SW480 (cell line): ENCODE data around the gene HYAL2.

Experiments
- DNase-seq: peaks from one replicate; pipeline ENCODE4 v3.0.0-alpha.2; 2016; ENCODE audit warnings: low spot score

HYAL2 gene, protein sequence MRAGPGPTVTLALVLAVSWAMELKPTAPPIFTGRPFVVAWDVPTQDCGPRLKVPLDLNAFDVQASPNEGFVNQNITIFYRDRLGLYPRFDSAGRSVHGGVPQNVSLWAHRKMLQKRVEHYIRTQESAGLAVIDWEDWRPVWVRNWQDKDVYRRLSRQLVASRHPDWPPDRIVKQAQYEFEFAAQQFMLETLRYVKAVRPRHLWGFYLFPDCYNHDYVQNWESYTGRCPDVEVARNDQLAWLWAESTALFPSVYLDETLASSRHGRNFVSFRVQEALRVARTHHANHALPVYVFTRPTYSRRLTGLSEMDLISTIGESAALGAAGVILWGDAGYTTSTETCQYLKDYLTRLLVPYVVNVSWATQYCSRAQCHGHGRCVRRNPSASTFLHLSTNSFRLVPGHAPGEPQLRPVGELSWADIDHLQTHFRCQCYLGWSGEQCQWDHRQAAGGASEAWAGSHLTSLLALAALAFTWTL

DNA sequence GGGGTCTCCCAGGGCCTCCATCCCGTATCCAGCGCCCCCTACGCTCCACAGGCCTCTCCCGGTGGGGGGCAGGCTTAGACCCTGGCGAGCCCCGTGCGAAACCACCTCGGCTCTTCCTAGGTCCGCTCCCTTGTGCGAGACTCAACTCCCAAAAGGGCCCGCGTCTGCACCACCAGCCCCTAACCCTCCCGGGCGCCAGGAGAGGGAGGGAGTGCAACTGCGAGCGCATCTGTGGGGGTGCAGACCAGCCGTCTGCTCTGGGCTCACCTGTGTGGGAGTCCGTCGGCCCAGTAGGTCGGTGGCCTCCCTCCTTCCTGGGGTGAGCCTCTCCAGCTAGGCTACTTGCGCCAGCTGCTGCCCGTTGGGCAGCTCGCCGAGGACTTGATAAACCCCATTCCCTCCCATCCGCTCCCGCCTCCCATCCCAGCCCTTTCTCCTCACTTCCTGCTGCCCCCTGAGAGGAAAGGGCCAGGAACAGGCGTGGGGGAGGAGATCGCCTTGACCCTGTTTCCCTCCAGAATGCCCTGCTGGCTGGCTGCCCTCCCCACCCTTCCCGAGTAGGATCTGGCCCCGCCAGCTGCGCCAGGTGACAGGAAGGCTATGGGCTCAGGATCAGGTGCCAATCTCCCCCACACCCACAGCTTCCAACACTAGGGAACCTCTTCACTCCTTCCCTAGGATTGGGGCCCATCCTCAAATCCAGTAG is at the start of gene HYAL2:
TSS of gene HYAL2 (minus strand) at position 360 of the 706 bp plus-strand sequence. CDS start 2,256 bp downstream, outside the sequence.
- no peak for DNase-seq

DNA sequence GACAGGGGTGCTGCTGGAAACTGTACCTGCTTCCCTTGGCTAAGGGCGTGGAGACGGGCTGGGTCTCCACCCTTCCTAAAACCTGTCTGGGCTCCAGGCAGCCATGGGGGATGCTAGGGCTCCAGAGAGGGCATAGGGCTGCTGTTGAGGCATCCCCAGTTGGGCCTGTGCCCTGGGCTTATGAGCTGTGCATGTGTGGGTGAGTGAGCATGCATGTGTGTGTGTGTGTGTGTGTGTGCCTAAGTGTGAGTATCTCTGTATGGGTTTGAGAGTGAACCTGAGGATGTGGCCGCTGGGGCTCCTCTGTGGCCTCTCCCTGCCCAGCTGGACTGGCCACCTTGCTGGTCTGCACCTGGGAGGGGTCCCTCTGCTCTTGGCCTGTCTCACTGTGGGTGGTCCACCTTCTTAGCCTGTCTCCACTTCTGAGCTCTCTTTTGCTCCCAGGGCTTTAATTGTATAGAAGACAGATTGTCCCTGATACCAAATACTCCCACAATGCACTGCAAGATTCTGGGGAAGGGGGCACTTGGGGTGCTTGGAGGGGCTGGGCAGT is 48.7 kb upstream of the HYAL2 start:
- DNase-seq: no peak

DNA sequence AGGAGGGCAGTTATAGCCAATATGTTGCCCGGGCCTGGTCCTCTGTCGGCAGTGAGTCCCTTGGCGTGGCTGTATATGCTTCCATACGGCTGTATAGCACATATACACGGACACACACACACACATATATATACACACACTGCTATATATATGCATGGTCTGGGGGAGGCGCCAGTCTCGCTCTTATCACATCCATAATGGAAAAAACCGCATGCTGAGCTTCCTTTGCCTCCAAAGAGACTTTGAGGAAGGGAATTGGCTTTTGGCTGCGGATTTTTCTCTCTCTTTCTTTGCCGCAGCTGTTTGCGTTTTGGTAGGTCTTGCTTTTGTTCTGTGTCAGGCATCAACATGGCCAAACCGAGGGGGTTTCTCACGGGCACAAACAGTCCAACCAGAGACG is 48.0 kb upstream of the HYAL2 start:
- peak; percentile 42 for DNase-seq

DNA sequence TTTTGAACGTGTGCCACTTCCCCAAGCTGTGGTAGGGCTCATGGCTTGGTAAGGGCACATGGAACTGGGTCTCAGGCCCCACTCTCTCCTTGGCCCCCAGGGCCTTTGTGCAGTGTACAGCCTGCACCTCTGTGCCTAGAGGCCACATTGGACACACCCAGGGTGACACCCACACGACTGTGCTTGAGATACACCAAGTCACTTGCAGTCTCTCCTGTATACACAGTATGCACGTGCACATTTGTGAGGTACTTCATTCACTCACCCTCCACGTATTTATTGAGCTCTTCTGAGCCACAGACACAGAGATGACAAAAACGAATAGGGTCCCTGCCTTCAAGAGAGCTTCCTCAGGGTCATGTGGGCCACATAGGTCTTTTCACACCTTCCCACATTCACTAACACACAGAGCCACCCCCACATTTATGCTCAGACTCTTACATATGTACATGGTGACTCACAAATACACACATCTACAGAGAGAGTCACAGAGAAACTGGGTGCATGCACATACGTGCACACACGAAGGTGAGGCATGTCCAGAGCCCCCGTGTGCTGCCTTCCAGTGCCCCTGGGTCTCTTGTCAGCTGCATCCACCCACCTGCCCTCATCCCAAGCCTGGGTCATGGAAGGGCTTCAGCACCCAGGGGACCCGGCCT is 46.6 kb upstream of the HYAL2 start:
- DNase-seq: no peak

DNA sequence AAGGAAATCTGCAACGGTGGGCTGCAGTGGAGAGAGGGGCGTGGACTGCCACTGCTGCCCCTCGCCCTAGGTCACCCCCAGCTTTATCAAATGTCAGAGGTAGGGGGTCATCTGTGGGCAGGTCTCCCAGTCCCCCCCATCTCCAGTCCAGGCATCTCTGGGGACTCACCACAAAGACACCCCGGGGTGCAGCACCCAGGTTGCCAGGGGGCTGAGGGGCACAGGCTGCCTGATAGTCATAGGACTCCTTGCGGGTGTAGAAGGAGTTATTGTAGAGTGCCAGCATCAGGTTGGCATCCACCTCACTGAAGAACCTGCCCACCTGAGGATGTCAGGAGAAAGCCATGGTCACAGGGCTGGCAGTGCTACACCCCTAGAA is 43.3 kb upstream of the HYAL2 start:
- DNase-seq: no peak

DNA sequence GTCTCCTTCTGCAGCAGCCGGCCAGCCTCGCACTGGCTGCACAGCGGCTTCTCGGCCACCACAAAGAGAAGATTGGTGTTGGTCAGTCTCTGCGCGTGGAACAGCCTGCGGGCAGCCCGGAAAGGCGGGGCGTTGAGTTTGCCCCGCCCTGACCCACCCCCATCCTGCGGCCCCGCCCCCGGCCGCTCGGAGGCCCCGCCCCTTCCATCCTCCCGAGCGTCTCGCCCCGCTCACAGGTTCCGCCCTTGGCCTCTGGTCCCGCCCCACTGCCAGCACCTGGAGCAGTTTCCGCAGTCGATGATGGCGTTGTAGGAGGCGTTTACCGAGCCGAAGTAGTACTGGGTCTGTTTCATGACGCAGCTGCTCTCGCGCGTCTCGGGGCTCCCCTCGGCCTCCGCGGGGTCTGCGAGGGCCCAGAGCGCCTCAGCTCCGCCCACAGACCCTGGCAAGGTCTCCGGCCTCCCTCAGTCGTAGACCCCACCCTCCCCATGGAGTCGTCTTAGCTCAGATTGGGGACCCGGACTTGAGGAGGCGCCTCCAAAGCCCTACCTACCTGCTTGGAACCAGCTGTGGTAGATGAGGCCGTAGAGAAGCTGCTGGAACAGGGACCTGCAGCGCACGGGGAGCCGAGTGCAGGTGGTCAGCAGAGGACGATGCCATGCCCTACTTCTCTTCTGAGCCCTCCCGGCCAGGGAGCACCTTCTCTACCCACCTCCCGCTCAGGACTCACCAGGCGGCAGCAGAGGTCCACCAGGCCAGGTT is 42.7 kb upstream of the HYAL2 start:
- DNase-seq: peak; percentile 88

DNA sequence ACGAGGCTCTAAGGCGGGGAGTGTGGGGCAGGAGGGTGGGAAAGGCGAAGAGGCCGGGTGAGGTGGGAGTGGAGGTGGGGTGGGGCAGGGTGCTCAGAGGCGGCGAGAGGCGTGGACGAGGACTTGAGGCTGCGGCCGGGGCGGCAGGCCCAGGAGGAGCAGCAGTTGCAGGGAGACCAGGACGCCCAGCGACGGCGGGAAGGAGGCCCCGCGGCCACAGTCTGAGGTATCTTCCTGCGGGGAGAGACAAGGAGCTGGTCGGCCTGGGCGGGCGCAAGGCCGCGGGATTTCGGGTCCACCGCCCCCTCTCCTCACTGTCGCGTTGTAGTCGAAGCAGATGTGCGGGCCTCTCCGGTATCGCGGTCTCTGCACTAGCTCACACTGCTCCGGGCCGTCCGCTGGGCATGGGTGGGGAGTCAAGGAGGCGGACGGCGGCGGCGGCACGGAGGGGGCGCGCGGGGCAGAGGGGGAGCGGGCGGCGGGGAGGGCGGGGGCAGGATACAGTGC is 42.1 kb upstream of the HYAL2 start:
- no peak for DNase-seq

DNA sequence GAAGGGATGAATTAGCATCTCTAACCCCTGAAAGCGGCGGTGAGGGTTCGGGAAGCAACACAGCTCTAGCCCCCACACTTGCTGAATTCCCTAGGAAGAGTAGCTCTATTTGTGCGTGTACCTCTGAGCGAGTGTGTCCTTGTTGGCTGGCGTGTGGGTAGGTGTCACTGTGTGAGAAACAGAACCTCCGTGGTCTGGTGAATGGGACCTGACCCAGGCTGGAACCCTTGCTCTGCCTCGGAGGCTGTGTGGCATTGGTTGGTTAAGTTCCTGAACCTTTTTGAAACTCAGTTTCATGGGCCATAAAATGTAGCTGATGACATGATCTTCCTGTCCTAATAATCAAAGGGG is 37.2 kb upstream of the HYAL2 start:
- no peak for DNase-seq

DNA sequence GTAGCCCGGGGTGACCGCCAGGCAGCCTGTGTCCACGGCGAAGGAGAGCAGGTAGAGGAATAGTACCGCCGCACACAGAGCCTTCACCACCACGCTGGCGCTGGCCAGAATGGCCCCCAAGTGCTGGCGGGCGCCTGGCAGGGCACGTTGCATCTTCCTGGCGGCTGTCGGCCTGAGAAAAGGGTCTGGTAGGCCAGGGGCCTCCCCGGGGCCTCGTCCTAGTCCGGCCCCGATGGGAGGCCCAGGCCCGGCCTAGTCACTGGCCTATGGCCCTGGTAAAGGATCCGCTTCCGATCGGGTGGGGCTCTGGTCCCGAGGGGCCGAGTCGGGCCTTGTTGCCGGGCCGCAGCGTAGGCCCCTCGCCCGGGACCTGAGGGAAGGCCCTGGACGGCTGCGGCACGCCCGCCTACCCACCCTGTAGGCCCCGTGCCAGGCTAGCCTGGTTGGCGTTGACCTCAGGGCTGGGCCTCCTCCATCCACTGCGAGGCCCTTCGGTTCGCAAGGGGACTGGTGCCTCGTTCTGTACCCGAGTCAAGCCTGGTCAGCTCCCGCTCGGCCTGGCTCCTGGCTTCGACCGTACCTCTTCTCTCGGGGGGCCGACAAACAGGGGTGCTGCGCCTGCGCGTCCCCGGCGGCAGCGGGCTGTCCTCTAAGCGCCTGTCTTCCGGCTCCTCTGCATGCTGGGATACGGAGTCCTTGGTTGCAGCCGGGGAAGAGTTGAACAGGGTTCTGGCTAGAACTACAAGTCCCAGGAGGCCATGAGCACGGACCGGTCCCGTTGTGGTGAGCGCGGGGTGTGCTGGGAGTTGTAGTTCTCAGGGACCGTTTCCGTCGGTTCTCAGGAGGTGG is 36.6 kb upstream of the HYAL2 start, which contains the start of gene TMEM115:
TSS of gene TMEM115 (minus strand) at position 611 of the 849 bp plus-strand sequence. CDS start at position 153, 458 bp downstream.
- DNase-seq: peak; percentile 99

DNA sequence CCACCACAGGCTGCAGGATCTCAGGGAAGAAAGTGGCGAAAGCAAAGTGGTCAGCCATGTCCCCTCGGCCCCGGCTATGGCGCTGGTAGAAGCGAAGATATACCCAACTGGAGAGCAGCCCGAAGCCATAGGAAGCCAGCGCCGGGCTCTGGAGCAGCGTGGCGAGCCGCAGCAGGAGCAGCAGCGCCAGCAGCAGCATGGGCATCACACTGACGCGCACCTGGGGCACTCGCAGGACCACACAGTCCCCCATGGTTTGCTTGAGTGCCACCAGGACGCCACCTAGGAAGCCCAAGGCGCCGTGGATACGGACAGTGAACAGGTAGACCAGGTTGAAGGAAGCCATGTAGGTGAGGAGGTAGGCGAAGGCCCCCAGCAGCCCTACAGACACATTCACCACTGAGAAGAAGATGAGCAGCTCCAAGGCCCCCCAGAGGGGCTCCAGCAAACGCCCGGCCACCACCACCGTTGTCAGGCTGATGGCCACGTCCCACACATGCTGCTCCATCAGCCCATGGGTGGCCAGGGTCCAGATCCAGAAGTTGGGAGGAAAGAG is 35.9 kb upstream of the HYAL2 start:
- DNase-seq: no peak

DNA sequence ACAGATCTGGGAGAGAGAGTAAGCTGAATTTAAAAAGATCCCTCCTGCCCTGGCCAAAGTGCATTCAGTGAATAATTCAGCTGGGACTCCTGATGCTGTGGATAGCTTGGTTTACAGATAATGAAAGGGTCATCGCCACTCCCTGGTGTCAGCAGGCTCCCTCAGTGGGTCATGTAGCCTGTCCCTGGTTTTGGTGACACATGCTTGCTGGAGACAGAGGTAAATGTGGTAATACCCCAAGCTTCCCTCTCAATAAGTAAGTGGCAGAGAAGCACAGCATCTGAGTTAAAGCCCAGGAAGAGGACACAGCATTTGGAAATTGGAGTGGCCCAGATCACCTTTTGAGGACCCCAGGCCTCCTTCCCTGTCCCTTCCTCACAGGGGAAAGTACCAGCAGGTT is 34.9 kb upstream of the HYAL2 start:
- DNase-seq: no peak

DNA sequence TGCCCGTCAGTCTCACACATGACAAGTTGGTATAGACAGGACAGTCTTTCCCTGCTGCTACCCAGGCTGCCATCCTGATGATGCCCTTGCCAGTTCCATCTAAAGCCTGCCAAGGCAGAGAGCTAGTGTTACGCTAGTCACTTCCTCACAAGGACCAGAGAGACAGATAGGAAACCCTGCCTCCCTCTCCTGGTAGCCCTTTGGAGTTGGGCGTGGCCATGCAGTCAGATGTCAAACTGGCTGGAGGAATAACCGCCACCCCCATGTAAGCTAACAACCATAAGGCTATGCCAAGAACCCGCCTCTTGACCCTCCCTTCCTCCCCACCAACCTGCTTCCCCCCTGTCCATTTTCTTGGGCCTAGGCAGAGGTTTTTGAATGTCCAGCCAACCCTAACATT is 34.0 kb upstream of the HYAL2 start:
- DNase-seq: no peak

DNA sequence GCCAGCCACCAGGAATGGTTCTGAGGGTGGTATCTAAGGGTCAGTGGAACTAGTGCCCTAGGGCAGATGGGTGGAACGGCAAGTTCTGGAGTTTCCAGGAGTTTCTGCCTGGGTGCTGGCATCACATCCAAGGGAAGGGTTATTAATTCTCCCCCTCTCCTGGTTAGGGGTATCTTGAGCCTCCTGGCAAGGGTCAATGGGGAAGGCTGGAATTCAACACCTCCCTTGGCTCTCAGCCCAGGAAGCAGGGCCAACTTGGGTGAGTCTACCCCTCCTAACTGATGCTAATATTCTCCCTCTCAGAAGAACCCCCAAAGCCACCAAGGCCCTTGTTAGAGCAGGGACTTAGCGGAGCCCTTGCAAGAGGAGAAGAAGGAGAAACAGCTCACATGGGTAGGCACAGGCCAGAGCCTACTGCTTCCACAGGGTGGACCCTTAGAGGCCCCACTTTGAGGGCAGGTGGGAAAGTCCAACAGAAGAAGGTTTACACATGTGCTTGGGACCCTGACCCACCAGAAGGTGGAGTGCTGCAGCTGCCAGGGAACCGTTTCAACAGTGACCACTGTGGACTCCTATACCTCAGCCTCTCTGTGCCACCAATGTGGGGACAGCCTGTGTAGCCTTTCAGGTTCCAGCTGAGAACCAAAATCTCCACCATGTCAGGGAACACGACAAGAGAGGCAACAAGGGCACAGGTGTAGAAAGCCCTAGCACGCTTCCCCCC is 33.4 kb upstream of the HYAL2 start:
- DNase-seq: no peak

DNA sequence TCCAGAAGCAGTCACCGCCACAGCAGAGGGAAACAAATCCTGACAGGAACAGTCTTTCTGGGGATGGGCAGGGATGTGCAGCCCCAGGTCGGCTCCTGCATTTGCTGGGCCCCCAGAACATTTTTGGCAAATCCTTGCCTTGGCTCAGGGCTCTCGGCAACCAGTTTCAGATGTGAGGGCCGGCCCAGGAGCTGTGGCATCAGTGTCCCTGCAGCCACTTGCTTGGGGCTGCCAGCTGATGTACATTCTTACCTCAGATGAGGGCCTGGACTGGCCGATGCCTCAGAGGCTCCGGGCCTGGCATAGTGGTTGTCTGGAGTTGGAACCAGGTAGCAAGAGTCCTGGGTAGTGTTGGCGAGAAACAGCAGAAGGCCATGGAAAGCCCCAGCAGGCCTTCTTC is 32.3 kb upstream of the HYAL2 start:
- no peak for DNase-seq

DNA sequence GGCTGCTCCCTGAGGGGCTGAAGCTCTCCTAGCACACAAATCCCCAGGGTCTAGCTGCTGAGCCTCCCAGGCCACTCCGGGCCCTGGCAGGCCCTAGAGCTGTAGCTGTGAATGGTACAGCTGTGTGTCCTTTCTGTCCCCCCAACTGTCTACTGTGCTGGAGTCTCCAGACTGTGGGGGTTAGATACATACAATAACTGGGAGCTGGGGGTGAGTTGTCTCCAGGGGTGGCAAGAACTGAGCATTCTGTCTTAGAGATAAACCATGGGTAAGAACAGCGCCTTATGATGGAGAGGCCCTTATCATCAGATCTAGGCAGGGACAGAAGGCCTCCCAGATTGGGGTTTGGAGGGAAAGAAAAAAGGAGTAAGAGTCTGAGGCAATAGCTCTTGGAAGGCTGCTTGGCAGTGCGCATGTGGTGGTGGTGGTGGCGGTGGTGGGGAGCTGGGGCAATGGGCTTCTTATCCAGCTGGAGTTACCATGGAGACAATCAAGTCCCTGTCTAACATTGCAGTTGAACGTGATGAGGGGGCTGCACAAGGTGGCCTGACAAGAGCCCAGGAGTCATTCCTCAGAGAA is 31.7 kb upstream of the HYAL2 start:
- no peak for DNase-seq

DNA sequence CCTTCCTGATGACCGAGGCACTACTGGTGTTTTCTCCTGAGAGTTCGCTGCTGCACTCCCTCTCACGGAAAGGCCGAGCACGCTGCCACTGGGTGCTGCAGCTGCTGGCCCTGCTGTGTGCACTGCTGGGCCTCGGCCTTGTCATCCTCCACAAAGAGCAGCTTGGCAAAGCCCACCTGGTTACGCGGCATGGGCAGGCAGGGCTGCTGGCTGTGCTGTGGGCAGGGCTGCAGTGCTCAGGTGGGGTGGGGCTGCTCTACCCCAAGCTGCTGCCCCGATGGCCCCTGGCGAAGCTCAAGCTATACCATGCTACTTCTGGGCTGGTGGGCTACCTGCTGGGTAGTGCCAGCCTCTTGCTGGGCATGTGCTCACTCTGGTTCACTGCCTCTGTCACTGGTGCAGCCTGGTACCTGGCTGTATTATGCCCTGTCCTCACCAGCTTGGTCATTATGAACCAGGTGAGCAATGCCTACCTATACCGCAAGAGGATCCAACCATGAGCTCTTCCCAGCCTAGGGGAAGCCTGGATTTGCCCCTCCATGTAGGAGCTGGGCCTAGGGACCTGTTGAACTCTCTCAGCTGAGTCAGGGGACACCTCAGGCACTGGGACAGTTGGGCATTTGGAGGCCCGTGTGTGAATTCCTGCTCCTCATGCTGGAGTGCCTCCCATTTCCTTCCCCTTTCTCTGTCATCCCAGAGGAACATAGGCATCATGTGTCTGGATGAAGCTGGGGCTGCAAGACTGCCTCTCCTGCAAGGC is 30.9 kb upstream of the HYAL2 start:
- no peak for DNase-seq

DNA sequence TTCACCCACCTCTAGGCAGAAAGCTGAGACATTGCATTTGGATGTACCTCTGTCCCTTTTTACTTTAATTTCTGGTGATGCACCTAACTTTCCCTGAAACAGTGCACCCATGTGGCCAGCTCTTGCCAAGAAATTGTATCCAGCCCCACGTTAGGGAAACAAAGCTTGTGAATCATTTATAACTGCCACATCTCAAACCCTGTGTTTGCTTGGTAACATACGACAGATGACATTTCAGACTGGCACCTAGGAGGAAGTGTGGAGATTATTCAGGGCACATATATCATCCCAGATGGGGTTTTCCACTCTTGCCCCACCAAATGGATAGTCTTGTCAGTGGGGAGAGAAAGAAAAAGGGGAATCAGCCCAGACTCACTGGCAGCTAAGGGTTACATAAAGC is 30.2 kb upstream of the HYAL2 start:
- DNase-seq: peak; percentile 53

DNA sequence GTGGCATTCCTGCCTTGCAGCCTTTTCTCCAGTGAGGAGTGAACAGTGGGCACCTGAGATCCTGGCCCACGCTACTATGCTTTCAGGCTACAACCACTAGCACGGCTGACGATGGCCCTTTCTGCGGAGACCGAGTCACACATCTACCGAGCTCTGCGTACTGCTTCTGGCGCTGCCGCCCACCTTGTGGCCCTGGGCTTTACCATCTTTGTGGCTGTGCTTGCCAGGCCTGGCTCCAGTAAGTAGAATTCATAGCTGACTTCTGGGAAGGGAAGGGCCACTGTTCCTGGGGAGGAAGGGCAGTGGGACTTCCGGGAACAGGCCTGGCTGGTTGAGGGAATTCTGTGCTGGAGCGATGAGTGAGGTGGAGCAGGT is 28.8 kb upstream of the HYAL2 start:
- DNase-seq: no peak
